Loucy (cell line): Measurements from ENCODE around the gene SYNGR1.
"Not testable (repeated sequence)": the region's sequence is repeated elsewhere in the genome, so short reads cannot be mapped to it uniquely, and the experiment has no call there.

Experiments used
- H2AFZ ChIP-seq: fragments of 200-600 bp; sonication (generic); 2 replicates; pipeline ENCODE4 v1.6.0; 2016; ENCODE audit warnings: antibody characterized with exemption, mild to moderate bottlenecking, low read length, moderate library complexity
- H3F3A ChIP-seq: fragments of 200-600 bp; 2 replicates; pipeline ENCODE4 v1.6.0; 2016; ENCODE audit warnings: antibody characterized with exemption, low read depth, mild to moderate bottlenecking
- H3K27me3 ChIP-seq: fragments of 200-600 bp; sonication (generic); 2 replicates; pipeline ENCODE4 v1.6.1; 2014; ENCODE audit warnings: low read length, mild to moderate bottlenecking; ENCODE audit not compliant: insufficient read depth, poor library complexity, severe bottlenecking
- H3K36me3 ChIP-seq: fragments of 200-600 bp; sonication (generic); 2 replicates; pipeline ENCODE4 v1.6.1; 2016; ENCODE audit warnings: low read length; ENCODE audit not compliant: insufficient read depth
- H3K4me1 ChIP-seq: fragments of 200-600 bp; sonication (generic); 2 replicates; pipeline ENCODE4 v1.5.1; 2014; ENCODE audit warnings: low read length, mild to moderate bottlenecking; ENCODE audit not compliant: insufficient read depth, poor library complexity, severe bottlenecking
- H3K4me2 ChIP-seq: fragments of 200-600 bp; sonication (generic); 2 replicates; pipeline ENCODE4 v1.6.0; 2014; ENCODE audit warnings: antibody characterized with exemption, low read length, low read depth, mild to moderate bottlenecking; ENCODE audit not compliant: poor library complexity, severe bottlenecking
- H3K4me3 ChIP-seq: fragments of 200-600 bp; sonication (generic); 2 replicates; pipeline ENCODE4 v1.5.1; 2014; ENCODE audit warnings: low read length, mild to moderate bottlenecking, mixed read lengths; ENCODE audit not compliant: poor library complexity, severe bottlenecking
- H3K79me2 ChIP-seq: fragments of 200-600 bp; sonication (generic); 2 replicates; pipeline ENCODE4 v1.6.1; 2014; ENCODE audit warnings: low read length; ENCODE audit not compliant: insufficient read depth
- H3K9ac ChIP-seq: fragments of 200-600 bp; sonication (generic); 2 replicates; pipeline ENCODE4 v1.6.0; 2014; ENCODE audit warnings: mild to moderate bottlenecking, low read depth, low read length, moderate library complexity; ENCODE audit not compliant: poor library complexity, severe bottlenecking
- H3K9me2 ChIP-seq: fragments of 200-600 bp; sonication (generic); replicated peaks from 2 replicates; pipeline ENCODE4 v1.6.1; 2016; ENCODE audit warnings: low read depth, low read length, mixed read lengths
- H3K9me3 ChIP-seq: fragments of 200-600 bp; sonication (generic); 2 replicates; pipeline ENCODE4 v1.6.1; 2014; ENCODE audit warnings: mild to moderate bottlenecking, antibody characterized with exemption, low read length, low read depth; ENCODE audit not compliant: insufficient read depth
- H4K20me1 ChIP-seq: fragments of 200-600 bp; sonication (generic); 2 replicates; pipeline ENCODE4 v1.6.0; 2014; ENCODE audit warnings: antibody characterized with exemption, low read length, mild to moderate bottlenecking; ENCODE audit not compliant: insufficient read depth, poor library complexity, severe bottlenecking
- EZH2phosphoT487 ChIP-seq: fragments of 200-600 bp; IDR thresholded peaks from 2 replicates; pipeline ENCODE4 v1.6.1; 2018; ENCODE audit warnings: antibody characterized with exemption, mild to moderate bottlenecking, moderate library complexity, borderline replicate concordance
- TF ChIP-seq, protein P1 (sequence below): fragments of 200-600 bp; sonication (generic); conservative IDR thresholded peaks from 2 replicates; pipeline ENCODE4 v1.5.1; 2014; ENCODE audit warnings: mild to moderate bottlenecking, antibody characterized with exemption, low read length

The SYNGR1 gene

DNA sequence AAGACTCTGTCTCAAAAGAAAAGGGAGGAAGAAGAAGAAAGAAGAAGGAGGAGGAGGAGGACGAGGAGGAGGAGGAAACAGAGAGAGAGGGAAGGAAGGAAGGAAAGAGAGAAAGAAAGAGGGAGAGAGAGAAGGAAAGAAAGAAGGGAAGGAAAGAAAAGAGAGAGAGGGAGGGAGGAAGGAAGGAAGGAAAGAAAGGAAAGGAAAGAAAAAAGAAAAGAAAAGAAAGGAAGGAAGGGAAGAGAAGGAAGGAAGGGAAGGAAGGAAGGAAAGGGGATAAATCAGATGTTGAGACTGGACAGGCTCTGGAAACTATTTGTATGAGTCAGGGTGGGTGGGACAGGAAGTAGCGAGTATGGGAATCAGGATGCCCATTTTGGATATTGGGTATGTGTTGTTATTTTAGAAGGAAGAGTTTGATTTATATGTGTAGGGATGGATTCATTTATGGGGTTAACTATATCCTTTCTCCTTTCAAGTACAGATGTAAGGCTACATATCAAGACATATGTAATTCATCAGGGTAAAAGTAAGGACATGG lies 24.3 kb upstream of the SYNGR1 start:
- no peaks in the 10 kb centered on the region for H3K36me3 ChIP-seq
- H4K20me1 ChIP-seq: no peaks in the 10 kb centered on the region
- no peak overlapping the region for H3K9ac ChIP-seq
- H3K27me3 ChIP-seq: no peaks in the 10 kb centered on the region
- no peaks in the 10 kb centered on the region for H3K79me2 ChIP-seq
- no peak for TF ChIP-seq EZH2phosphoT487
- TF ChIP-seq, protein P1, sequence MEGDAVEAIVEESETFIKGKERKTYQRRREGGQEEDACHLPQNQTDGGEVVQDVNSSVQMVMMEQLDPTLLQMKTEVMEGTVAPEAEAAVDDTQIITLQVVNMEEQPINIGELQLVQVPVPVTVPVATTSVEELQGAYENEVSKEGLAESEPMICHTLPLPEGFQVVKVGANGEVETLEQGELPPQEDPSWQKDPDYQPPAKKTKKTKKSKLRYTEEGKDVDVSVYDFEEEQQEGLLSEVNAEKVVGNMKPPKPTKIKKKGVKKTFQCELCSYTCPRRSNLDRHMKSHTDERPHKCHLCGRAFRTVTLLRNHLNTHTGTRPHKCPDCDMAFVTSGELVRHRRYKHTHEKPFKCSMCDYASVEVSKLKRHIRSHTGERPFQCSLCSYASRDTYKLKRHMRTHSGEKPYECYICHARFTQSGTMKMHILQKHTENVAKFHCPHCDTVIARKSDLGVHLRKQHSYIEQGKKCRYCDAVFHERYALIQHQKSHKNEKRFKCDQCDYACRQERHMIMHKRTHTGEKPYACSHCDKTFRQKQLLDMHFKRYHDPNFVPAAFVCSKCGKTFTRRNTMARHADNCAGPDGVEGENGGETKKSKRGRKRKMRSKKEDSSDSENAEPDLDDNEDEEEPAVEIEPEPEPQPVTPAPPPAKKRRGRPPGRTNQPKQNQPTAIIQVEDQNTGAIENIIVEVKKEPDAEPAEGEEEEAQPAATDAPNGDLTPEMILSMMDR: no peak
- H3K4me1 ChIP-seq: no peaks in the 10 kb centered on the region
- no peak overlapping the region for H2AFZ ChIP-seq
- H3K4me3 ChIP-seq: no peak overlapping the region
- H3F3A ChIP-seq: no peaks in the 10 kb centered on the region
- H3K4me2 ChIP-seq: no peak overlapping the region
- H3K9me2 ChIP-seq: no peaks in the 10 kb centered on the region
- H3K9me3 ChIP-seq: no peaks in the 10 kb centered on the region

DNA sequence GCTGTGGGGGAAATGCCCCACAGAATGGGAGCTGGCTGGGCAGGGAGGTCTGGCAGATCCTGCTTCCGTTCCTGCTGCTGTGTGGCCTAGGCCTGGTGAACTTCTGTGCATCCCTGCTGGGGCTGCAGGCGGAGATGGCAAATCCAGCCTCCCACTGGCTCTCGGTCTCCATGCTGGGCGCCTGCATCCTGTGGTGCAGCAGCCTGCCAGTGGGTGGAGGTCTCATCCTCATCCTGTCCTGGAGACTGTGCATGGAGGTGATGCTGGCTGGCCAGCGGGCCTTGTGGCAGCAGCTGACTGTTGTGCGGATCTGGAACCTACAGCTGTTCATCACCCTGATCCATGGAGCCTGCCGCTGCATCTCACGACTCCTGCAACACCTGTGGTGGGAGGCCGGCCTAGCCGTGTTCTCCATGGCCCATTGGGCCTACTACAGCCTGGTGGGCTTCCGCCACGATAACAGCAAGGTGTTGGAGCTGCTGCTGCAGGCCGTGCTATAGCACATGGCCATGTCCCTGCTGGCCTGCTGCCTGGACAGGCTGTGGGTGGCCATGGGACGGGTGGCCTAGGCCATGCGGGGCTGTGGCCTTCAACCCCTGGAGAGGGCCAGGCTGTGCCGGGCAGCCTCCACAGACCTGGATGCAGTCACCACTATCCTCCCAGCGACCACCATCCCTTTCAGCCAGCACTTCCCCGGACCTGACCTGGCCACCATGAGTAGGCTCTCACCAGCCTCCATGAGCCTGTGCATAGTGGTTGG lies 21.6 kb upstream of the SYNGR1 start:
- no peak overlapping the region for H2AFZ ChIP-seq
- TF ChIP-seq EZH2phosphoT487: no peak
- TF ChIP-seq, protein P1: no peak
- H3K4me3 ChIP-seq: no peak overlapping the region
- no peaks in the 10 kb centered on the region for H3K79me2 ChIP-seq
- H3K9me2 ChIP-seq: no peaks in the 10 kb centered on the region
- no peaks in the 10 kb centered on the region for H3F3A ChIP-seq
- no peak overlapping the region for H3K4me2 ChIP-seq
- no peaks in the 10 kb centered on the region for H4K20me1 ChIP-seq
- no peaks in the 10 kb centered on the region for H3K27me3 ChIP-seq
- H3K4me1 ChIP-seq: no peaks in the 10 kb centered on the region
- H3K9ac ChIP-seq: no peak overlapping the region
- no peaks in the 10 kb centered on the region for H3K9me3 ChIP-seq
- no peaks in the 10 kb centered on the region for H3K36me3 ChIP-seq

DNA sequence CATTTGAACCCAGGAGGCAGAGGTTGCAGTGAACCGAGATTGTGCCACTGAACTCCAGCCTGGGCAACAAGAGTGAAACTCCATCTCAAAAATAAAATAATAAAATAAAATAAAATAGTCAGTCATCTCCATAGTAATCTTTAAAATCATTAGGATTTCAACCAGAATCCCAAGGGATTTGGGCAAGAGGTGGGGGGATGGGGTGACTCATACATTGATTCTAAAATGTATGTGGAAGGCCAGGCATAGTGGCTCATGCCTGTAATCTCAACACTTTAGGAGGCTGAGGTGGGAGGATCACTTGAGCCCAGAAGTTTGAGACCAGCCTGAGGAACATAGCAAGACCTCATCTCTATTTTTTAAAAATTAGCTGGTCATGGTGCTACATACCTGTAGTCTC lies 19.2 kb upstream of the SYNGR1 start:
- H3K9me2 ChIP-seq, H3K36me3 ChIP-seq, H3K9me3 ChIP-seq, H3F3A ChIP-seq, H3K4me1 ChIP-seq, H3K27me3 ChIP-seq, H3K9ac ChIP-seq, H3K79me2 ChIP-seq, H3K4me2 ChIP-seq, H3K4me3 ChIP-seq, H4K20me1 ChIP-seq, H2AFZ ChIP-seq: not testable (repeated sequence)
